ENCODE results near the gene TEX264. TPM values are rescaled to one million over a fixed set of nuclear protein-coding genes. Genes with fewer than 3 reads are reported as not detected.

TEX264 gene
- 10 to 100 TPM; 93.0 to 95.5 TPM for total RNA-seq

GRCh38 chr3:51670823-51671733 is at the start of gene TEX264:
TEX264 (plus strand) TSS chr3:51671252; CDS start chr3:51674305, 3,053 bp downstream.

GRCh38 chr3:51706788-51707731 is 36.0 kb downstream of the TEX264 start, which contains the start of gene GRM2:
GRM2 (plus strand) TSS chr3:51707068; CDS start chr3:51708984, 1,916 bp downstream.

Other genes with a start within 250 kb of the TEX264 start
- 10 to 100 TPM; 33.2 to 33.9 TPM for gene DCAF1, start 171.2 kb upstream of the TEX264 start, total RNA-seq
- 10 to 100 TPM; 27.5 to 27.6 TPM for gene RAD54L2, start 132.5 kb upstream of the TEX264 start, total RNA-seq
- 1 to 10 TPM; 1.9 to 4.1 TPM for gene GRM2, start 35.8 kb downstream of the TEX264 start, total RNA-seq
- gene IQCF6, start 108.0 kb downstream of the TEX264 start, total RNA-seq: not detected
- not detected for gene IQCF2, start 190.4 kb downstream of the TEX264 start, total RNA-seq
- gene IQCF5, start 204.3 kb downstream of the TEX264 start, total RNA-seq: not detected
- gene IQCF1, start 232.1 kb downstream of the TEX264 start, total RNA-seq: not detected